Left kidney (tissue), 2 donors: ENCODE data around the gene CHL1. TPM values are rescaled to one million over a fixed set of nuclear protein-coding genes. Genes with fewer than 3 reads are reported as not detected.
"Not testable (repeated sequence)": the region's sequence is repeated elsewhere in the genome, so short reads cannot be mapped to it uniquely, and the experiment has no call there.

ENCODE experiments used
- DNase-seq: peaks from one replicate; pipeline ENCODE4 v3.0.0-alpha.2; 2013
- polyA plus RNA-seq: library from polyadenylated mRNA; unstranded; fragments of 120-200 nt; gene quantifications from one replicate; pipeline ENCODE4 v1.2.1, GENCODE V29; 2013; ENCODE audit not compliant: insufficient read length

CHL1 gene
- polyA plus RNA-seq, 1 donor: 24.1 TPM

DNA sequence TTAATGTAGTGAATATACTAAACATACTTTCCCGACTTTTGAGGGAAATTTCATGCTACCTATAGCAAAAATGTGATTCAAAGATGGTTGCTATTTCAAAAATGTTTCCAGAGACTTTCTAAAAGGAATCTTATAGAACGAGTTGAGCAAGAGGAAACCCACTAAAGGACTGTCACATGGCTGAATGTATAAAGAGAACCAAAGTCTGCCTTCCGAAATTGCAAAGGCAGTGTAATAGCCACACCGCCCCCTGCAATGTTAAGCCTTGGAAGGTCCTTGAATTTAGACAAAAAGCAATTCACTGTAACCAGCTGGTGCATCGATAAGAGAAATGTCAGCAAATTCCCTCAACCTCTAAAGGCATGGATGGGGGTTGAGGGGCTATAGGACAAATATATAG, 142.8 kb downstream of the CHL1 start:
- no peak for DNase-seq

DNA sequence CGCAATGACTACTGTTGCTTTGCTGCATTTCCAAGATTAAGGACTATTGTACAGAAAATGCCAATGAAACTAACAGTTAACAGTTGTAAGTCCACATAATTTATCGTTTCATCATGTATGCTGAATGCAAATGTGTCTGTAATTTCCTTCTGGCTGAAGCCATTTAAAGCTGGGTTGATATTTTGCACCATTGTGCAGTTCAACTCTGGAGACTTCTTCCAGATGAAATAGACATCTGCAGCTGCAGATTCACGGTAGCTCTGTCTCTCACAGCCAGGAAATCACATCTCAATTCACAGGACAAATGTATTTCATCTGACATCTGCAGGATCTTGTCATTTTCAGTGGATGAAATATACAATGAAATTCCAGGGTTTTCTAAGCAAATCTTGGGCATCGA, 145.4 kb downstream of the CHL1 start:
- DNase-seq: no peak

DNA sequence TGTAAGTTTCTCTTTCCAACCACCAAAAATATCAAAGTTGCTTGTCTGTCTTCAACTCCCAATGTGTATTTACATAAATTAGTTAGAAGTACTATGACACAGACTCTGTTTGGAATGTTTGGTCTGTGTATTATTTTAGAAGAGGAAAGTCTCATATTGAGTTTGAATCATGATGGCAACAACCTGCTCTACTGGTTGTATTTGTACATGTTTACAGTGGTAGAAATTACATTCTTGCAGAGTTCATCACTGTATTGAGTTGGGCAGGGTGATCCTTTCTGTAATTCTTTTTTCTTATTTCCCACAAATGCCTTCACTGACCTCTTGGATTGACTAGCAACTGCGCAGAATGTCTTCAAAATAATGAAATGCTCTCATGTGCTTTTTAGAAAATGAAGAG, 149.6 kb downstream of the CHL1 start:
- no peak for DNase-seq

- DNase-seq: no peak
Observed at GRCh38 chr3:347581-347980, 151.0 kb downstream of the CHL1 start.

- DNase-seq: no peak
Observed at GRCh38 chr3:350871-351371, 154.4 kb downstream of the CHL1 start.

- no peak for DNase-seq
Observed at GRCh38 chr3:352599-352998, 156.0 kb downstream of the CHL1 start.

GRCh38 chr3:353191-353739, 156.7 kb downstream of the CHL1 start:
- DNase-seq: no peak

GRCh38 chr3:354432-354831, 157.9 kb downstream of the CHL1 start:
- peak; percentile 55 for DNase-seq

DNA sequence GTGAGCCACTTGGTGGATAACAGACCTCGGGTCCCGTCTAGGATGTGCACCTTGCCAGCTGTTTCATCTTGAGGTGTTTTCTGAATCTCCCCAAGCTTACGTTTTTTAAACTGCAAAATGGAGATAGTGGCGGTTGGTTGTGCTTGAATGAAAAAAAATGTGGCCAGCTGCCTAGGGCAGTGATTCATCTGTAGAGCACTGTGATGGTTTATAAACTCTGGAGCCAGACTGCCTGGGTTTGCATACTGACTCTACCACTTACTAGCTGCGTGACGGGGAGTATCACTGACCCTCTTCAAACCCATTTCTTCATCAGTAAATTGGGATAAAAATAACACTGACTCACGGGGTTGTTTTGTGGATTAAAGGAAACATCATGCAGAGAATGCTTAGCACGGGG, 159.1 kb downstream of the CHL1 start:
- no peak for DNase-seq

DNA sequence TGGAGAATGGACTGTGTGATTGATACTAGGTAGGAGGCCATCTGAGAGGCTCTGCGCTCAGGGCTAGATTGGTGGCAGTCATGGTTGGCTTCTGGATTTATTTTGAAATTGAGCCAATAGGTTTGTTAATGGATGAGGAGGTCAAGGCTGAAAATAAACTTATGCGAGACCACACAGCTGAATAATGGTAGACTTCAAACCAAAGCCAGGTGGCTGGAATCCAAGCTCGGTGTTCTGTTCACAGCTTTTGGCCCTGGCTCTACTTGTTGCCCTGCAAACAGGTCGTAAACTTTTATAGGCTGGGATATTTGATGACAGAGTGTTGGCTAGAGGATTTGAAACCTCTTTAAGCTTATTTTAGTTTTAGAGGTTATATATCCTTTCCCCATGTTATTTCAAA, 160.4 kb downstream of the CHL1 start:
- DNase-seq: peak; percentile 52

- DNase-seq: no peak
Observed at GRCh38 chr3:359672-360071, 163.1 kb downstream of the CHL1 start.

- DNase-seq: no peak
Observed at GRCh38 chr3:362681-363338, 166.2 kb downstream of the CHL1 start.

- DNase-seq: no peak
Observed at GRCh38 chr3:364287-364686, 167.7 kb downstream of the CHL1 start.

GRCh38 chr3:365268-365667, 168.7 kb downstream of the CHL1 start:
- DNase-seq: peak; percentile 32

DNA sequence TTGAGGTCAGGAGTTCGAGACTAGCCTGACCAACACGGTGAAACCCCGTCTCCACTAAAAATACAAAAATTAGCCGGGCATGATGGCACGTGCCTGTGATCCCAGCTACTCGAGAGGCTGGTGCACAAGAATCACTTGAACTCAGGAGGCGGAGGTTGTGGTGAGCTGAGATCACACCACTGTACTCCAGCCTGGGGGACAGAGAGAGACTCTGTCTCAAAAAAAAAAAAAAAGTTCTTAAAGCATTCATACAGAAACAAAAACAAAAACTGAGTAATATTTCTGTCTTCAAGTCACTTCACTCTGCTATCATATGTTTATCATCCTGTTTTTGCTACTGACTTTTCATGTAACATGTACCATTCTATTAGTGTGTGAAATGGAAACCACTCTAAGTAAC, 169.7 kb downstream of the CHL1 start:
- not testable (repeated sequence) for DNase-seq

DNA sequence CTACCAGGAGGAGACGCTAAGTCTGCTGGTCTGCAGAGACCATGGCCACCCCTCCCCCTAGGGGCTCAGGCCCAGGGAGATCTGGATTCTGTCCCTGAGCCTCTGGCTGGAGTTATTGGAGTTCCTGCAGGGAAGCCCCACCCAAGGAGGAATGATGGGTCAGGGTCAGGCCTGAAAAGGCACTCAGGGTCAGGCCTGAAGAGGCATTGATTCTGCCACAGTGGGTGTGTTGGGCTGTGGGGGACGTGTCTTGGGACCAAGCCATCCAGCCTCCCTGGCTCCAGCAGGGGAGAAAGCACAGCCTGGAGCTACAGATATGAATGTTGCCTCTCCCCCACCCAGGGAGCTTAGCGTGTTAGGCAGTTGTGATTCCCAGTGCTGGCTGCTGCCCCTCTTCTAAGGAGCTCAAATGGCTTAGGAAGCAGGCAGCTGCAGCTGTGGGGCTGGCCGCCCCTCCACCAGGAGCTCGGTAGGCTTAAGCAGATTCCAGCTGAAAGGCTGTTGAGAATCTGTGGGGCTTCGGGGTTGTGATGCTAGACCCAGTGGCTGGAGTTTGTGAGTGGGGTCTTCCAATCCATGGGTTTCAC, 176.7 kb downstream of the CHL1 start:
- DNase-seq: no peak

GRCh38 chr3:374459-374858, 177.9 kb downstream of the CHL1 start:
- no peak for DNase-seq

DNA sequence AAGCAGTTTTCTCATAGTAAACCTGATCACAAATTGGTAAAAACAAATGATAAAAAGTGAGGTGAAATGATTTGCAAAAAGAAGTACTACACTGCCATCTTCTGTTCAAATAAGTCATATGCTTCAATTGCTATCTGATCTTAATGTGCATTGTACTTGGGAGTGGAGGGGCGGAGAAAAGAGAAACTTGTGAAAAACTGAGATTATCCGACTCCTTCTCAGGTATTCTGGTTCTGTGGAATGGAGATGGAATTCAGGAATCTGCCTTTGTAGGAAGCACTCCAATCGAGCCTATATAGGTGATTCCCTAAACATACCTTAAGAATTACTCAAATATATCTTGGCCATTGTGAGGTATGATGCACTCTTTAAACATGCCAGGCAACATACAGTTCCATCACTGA, 180.6 kb downstream of the CHL1 start:
- DNase-seq: no peak

DNA sequence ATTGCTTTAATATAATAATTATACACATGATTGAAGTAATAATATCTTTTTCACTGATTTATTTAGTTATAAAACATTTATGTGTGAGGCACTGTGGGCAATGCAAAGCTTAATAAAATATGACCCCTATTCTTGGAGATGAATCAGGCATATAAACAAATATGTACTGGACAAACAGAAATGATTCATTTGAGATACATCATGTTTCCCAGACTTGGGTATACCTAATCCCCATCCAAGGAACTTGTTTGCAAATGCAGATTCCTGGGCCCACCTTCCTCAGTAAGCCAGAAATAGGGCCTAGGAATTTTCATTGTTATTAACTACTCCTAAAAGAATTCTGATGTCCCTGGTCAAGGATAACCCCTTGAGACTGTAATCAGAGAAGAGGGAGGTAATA, 184.2 kb downstream of the CHL1 start:
- DNase-seq: no peak

DNA sequence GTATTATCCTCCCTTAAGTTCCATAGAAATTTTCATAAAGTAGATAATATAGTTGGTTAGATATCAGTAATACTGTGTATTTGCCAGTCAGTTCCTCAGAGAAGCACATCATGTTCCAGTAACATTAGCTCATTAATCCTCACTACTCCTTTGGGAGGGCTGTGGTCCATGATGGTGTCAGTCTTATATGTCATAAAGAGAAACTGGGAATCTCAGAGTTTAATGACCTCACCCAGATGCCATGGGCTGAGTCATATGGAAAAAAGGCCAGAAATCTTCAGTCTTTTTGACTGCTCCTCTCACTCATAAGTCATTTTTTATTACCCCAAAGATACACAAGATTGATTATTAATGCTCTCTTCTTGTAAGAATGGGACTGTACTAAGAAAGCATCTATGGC, 188.6 kb downstream of the CHL1 start:
- no peak for DNase-seq

- no peak for DNase-seq
Observed at GRCh38 chr3:394775-395174, 198.2 kb downstream of the CHL1 start.

DNA sequence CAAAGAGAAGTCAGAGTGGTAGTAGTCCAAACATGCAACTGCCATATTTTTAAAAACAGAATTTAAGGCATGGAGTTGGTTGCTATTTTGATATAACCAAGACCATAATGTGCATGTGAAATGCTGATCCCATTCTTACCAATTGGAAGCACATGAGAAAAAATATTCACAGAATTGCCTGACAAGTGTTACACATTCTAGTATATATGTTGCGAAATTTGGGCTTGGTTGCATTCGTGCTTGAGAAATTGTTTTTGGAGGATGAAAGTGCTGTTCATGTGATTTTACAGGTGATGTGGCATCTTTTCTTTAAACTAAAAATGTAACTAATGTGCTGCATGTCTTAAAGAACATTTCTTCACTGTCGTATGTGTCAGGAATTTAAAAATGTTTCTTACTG, 199.7 kb downstream of the CHL1 start:
- DNase-seq: no peak

GRCh38 chr3:399647-400046, 203.1 kb downstream of the CHL1 start:
- DNase-seq: no peak

DNA sequence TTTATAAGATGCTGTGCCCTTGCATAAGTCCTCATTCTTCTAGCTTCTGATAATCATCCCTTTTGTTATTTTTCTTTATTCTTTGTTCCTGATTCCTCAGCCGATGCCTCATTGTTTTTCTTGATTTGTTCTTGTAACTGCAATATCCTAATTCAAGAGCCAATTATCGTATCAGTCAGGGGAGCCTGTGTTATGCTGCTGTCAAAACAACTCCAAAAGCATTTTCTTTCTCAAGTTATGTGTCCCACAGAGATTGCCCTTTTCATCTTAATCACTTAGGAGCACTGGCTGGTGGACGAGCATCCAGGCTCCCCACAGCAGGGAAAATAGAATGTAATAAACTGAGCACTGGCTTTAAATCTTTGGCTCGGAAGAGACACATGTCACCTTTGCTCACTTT, 207.3 kb downstream of the CHL1 start:
- no peak for DNase-seq
